ENCODE measurements around the gene CDC42SE1. TPM values are rescaled to one million over a fixed set of nuclear protein-coding genes. Genes with fewer than 3 reads are reported as not detected.

Gene CDC42SE1, protein sequence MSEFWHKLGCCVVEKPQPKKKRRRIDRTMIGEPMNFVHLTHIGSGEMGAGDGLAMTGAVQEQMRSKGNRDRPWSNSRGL
- 36.5 and 40.7 TPM in 2 replicates for total RNA-seq

DNA sequence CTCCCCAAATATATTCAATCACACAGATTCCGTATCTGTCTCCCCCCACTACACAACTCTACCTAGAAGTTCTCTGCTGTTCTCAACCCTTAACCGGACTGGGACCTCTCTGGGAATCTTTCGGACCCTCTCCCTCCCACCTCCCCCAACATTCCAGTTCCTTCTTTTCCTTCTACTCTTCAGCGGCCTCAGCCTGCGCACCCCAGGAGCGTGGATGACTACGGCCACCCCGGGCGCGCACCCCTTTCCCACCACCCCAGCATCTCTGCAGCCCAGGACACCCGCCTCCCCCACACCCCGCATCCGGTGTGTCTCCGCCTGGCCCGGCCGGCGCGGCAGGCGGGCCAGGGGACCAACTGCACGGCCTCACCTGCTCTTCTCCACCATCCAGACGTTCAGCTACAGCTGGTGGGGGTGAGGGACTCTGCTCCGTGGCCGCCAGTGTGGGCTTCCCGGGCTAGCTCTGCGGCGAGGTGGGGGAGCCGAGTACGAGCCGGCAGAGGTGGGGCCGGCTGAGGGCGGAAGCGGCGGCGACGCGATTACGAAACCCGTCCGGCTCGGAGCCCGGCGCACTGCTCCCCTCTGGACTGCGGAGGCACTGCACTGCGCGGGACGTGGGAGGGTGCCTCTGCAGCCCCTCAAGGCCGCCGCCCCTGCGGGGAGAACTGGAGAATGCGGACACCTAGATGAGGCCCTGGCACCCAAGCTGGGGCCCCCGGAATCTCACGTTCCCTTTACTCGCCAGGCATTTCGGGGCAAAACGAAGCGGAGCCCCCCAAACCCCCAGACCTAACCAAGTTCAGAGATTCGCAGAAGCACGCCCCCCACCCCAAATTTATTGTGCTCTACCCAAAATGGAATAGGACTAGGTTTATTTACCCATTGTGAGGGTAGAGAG lies at the start of gene CDC42SE1:
CDC42SE1 (minus strand) TSS at position 514 of the 898 bp plus-strand sequence. CDS start 3,892 bp downstream, outside the sequence.

GRCh38 chr1:151070474-151071276 lies 11.3 kb upstream of the CDC42SE1 start, which contains the start of gene GABPB2:
TSS of gene GABPB2 (plus strand) at chr1:151070761. CDS start at chr1:151088190, 17,429 bp downstream.

GRCh38 chr1:151060007-151060656 lies 710 bp upstream of the CDC42SE1 start, which contains the start of gene MLLT11:
TSS of gene MLLT11 (plus strand) at chr1:151060397. CDS start at chr1:151067225, 6,828 bp downstream.

DNA sequence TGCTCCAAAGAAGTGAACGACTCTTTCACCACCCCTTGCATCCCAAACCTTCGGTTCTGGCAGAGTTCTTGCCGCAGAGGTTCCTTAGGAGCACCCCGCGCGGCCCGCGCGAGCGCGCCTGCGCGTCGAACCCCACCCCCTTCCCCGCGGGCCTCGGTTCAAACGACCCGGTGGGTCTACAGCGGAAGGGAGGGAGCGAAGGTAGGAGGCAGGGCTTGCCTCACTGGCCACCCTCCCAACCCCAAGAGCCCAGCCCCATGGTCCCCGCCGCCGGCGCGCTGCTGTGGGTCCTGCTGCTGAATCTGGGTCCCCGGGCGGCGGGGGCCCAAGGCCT lies 11.9 kb downstream of the CDC42SE1 start, which contains the start of gene C1orf56:
C1orf56 (plus strand) TSS at position 161 of the 334 bp plus-strand sequence; CDS start at position 258, 97 bp downstream.

DNA sequence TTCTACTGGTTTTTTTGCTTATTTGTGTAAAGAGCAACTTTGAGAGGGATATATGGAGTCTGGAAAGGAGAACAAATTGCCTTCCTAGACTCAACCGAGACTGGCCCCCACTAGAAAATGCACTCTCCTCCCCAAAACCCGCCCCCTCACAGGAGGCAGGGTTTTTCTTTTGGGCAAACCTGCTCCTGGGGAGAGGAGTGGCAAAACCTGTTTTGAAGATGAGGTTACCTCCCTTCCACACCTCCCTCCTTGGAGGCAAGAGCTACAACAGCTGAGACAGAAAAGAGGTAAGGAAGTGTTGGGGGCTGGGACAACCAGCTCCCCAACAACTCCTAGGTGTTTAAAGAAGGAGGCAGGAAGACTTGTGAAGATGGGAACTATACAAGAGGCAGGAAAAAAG lies 23.1 kb downstream of the CDC42SE1 start, which contains the start of gene BNIPL:
BNIPL (plus strand) TSS at position 231 of the 400 bp plus-strand sequence; CDS start at position 371, 140 bp downstream.

DNA sequence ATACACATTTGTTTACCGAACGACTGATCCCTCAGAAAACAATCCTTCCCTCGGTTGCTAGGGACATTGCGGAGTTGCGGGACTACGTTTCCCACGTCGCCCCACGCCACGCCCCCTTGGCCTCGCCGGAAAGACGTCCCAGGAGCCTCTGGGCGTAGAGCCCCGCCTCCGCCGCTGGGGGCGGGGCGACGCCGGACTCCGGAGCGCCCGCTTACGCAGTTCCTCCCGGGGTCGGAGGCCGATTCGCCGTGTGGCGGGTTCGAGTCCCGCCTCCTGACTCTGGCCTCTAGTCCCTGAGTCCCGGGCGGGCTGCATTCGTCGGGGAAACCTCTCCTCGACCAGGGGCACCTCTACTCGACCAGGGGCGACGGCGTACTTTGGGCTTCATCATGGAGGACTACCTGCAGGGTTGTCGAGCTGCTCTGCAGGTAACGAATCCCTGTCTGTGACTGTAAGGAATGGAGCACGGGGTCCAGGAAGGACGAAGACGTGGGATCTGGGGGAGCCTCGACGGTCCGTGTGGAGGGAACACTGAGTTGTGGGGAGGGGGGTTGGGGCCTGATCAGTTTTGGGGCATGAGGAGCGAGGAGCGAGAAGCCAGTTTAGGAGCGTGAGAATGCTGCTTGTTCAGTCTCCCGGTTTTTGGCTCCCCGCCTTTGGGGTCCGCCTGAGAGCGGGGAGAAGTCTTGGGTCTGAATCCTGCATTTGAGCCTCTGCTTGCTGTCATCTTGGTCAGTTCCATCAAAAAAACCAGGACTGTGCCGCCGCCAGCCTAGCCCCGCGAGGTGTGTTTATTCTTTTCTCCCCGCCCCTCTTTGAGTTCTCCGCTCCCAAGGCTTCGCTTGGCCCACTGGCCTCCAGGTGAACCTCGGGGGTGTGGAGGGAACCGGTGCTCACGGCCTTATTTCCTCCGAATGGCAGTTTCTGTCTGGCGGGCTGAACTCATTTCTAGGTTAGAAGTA lies 50.9 kb downstream of the CDC42SE1 start, which contains the start of gene PRUNE1:
PRUNE1 (plus strand) TSS at position 206 of the 962 bp plus-strand sequence; CDS start at position 390, 184 bp downstream.

GRCh38 chr1:151006327-151007052 lies 52.9 kb downstream of the CDC42SE1 start, which contains the start of gene MINDY1:
TSS of gene MINDY1 (minus strand) at chr1:151006902. CDS start at chr1:151002617, 4,285 bp downstream.

Other genes with a start within 250 kb of the CDC42SE1 start
- 46.3 and 54.3 TPM in 2 replicates for gene ARNT, start 183.0 kb downstream of the CDC42SE1 start, total RNA-seq
- gene CTXND2, start 172.5 kb downstream of the CDC42SE1 start, total RNA-seq, result not detected in 2 replicates
- gene SETDB1, start 133.3 kb downstream of the CDC42SE1 start, total RNA-seq, result 35.9 and 42.5 TPM in 2 replicates
- 87.1 and 170 TPM in 2 replicates for gene CERS2, start 84.8 kb downstream of the CDC42SE1 start, total RNA-seq
- 0.17 and 0.29 TPM in 2 replicates for gene ANXA9, start 77.3 kb downstream of the CDC42SE1 start, total RNA-seq
- gene MINDY1, start 52.7 kb downstream of the CDC42SE1 start, total RNA-seq, result 13.4 and 15.0 TPM in 2 replicates
- 7.1 and 9.8 TPM in 2 replicates for gene PRUNE1, start 51.2 kb downstream of the CDC42SE1 start, total RNA-seq
- under 0.01 and 0.17 TPM in 2 replicates for gene BNIPL, start 23.0 kb downstream of the CDC42SE1 start, total RNA-seq
- 1.7 and 4.8 TPM in 2 replicates for gene C1orf56, start 11.9 kb downstream of the CDC42SE1 start, total RNA-seq
- gene MLLT11, start 775 bp upstream of the CDC42SE1 start, total RNA-seq, result 2.9 and 3.1 TPM in 2 replicates
- 14.0 and 23.7 TPM in 2 replicates for gene GABPB2, start 11.1 kb upstream of the CDC42SE1 start, total RNA-seq
- 1.2 and 1.3 TPM in 2 replicates for gene SEMA6C, start 87.0 kb upstream of the CDC42SE1 start, total RNA-seq
- not detected in 2 replicates for gene TNFAIP8L2, start 97.0 kb upstream of the CDC42SE1 start, total RNA-seq
- 5.8 and 6.1 TPM in 2 replicates for gene LYSMD1, start 106.3 kb upstream of the CDC42SE1 start, total RNA-seq
- gene SCNM1, start 106.5 kb upstream of the CDC42SE1 start, total RNA-seq, result 21.8 and 27.5 TPM in 2 replicates
- 0.17 and 0.29 TPM in 2 replicates for gene TMOD4, start 116.4 kb upstream of the CDC42SE1 start, total RNA-seq
- 37.9 and 50.6 TPM in 2 replicates for gene VPS72, start 130.6 kb upstream of the CDC42SE1 start, total RNA-seq
- gene PIP5K1A, start 138.9 kb upstream of the CDC42SE1 start, total RNA-seq, result 57.2 and 70.8 TPM in 2 replicates
- gene PSMD4, start 195.1 kb upstream of the CDC42SE1 start, total RNA-seq, result 205 and 248 TPM in 2 replicates
- gene ZNF687, start 222.7 kb upstream of the CDC42SE1 start, total RNA-seq, result 13.7 and 19.8 TPM in 2 replicates